Thyroid gland (tissue), 4 donors: ENCODE data around the gene NEDD9. TPM values are rescaled to one million over a fixed set of nuclear protein-coding genes. Genes with fewer than 3 reads are reported as not detected.

Experiments
- DNase-seq, 2 donors: peaks; one replicate each; pipeline ENCODE4 v3.0.0-alpha.2; 2019
- H3K27ac ChIP-seq, 3 donors: fragments of 200-600 bp; sonication (generic); 1 replicate in 2 of 3; 2 replicates in 1 of 3; pipeline ENCODE4 v1.5.1; 2016 to 2019; ENCODE audit warnings: mild to moderate bottlenecking in 1 of 3, moderate library complexity in 1 of 3
- H3K27me3 ChIP-seq: fragments of 200-600 bp; sonication (generic); one replicate; pipeline ENCODE4 v1.5.1; 2019
- H3K36me3 ChIP-seq, 2 donors: fragments of 200-600 bp; sonication (generic); one replicate each; pipeline ENCODE4 v1.5.1; 2016 to 2019
- H3K4me1 ChIP-seq, 2 donors: fragments of 200-600 bp; sonication (generic); one replicate each; pipeline ENCODE4 v1.5.1; 2017 to 2019
- H3K4me3 ChIP-seq, 3 donors: fragments of 200-600 bp; sonication (generic); replicated peaks in 1 of 3; 1 replicate in 2 of 3; 2 replicates in 1 of 3; pipeline ENCODE4 v1.5.1; 2016; ENCODE audit warnings: mild to moderate bottlenecking in 1 of 3
- H3K9me3 ChIP-seq: fragments of 200-600 bp; sonication (generic); one replicate; pipeline ENCODE4 v1.5.1; 2017
- POLR2A ChIP-seq, 2 donors: fragments of 450-650 bp; IDR thresholded peaks; one replicate each; pipeline ENCODE4 v1.6.1; 2017; ENCODE audit warnings: antibody characterized with exemption in 2 of 2, mild to moderate bottlenecking in 2 of 2, moderate library complexity in 1 of 2
- WGBS, 2 donors: methylation state at CpG; one replicate each; pipeline ENCODE4 v1.1.5; 2017; 5-methylcytosine and 5-hydroxymethylcytosine counted together
- intact Hi-C: fragments of 100-400 bp; cut with DNase I; formaldehyde crosslinking; loops from one replicate; pipeline ENCODE4 v1.15.1; 2023
- total RNA-seq, 4 donors: library from RNA; depleted of rRNA; stranded (reverse); fragments of >200 nt; gene quantifications; one replicate each; pipeline ENCODE4 v1.2.3, GENCODE V29; 2016
- TF ChIP-seq, protein P1 (sequence below), 6 experiments: fragments of 200-600 bp in 3 of 6; fragments of 450-650 bp in 3 of 6; sonication (generic) in 3 of 6; IDR thresholded peaks; one replicate each; pipeline ENCODE4 v1.5.1; 2016 to 2019; ENCODE audit warnings: antibody characterized with exemption in 6 of 6, mild to moderate bottlenecking in 2 of 6, inconsistent platforms in 1 of 6, moderate library complexity in 1 of 6

The NEDD9 gene
- total RNA-seq, 4 donors from 2014 or later = 42.1 to 78.3 (median 61.7) TPM

GRCh38 chr6:11262242-11262641, 29.8 kb upstream of the NEDD9 start:
- no peak for DNase-seq
- Histone ChIP-seq H3K9me3 (no peaks in the 10 kb centered on the region), H3K36me3 (no peaks in the 10 kb centered on the region), H3K4me3 (no peak overlapping the region), H3K4me1 (peaks cover 39 to 42% of the 10 kb centered on the region in 2 donors), H3K27ac (peak overlapping the region in 2 of 3 donors; percentile 88 to 92), H3K27me3 (no peaks in the 10 kb centered on the region)
- intact Hi-C loops = no loop called here
- TF ChIP-seq POLR2A (IDR thresholded peaks at IDR 0.05) = no peak
- TF ChIP-seq, protein P1, sequence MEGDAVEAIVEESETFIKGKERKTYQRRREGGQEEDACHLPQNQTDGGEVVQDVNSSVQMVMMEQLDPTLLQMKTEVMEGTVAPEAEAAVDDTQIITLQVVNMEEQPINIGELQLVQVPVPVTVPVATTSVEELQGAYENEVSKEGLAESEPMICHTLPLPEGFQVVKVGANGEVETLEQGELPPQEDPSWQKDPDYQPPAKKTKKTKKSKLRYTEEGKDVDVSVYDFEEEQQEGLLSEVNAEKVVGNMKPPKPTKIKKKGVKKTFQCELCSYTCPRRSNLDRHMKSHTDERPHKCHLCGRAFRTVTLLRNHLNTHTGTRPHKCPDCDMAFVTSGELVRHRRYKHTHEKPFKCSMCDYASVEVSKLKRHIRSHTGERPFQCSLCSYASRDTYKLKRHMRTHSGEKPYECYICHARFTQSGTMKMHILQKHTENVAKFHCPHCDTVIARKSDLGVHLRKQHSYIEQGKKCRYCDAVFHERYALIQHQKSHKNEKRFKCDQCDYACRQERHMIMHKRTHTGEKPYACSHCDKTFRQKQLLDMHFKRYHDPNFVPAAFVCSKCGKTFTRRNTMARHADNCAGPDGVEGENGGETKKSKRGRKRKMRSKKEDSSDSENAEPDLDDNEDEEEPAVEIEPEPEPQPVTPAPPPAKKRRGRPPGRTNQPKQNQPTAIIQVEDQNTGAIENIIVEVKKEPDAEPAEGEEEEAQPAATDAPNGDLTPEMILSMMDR (IDR thresholded peaks at IDR 0.05) = no peak
- 88 to 91% methylated on average over 4 of the region's 4 CpGs for WGBS, 2 donors

DNA sequence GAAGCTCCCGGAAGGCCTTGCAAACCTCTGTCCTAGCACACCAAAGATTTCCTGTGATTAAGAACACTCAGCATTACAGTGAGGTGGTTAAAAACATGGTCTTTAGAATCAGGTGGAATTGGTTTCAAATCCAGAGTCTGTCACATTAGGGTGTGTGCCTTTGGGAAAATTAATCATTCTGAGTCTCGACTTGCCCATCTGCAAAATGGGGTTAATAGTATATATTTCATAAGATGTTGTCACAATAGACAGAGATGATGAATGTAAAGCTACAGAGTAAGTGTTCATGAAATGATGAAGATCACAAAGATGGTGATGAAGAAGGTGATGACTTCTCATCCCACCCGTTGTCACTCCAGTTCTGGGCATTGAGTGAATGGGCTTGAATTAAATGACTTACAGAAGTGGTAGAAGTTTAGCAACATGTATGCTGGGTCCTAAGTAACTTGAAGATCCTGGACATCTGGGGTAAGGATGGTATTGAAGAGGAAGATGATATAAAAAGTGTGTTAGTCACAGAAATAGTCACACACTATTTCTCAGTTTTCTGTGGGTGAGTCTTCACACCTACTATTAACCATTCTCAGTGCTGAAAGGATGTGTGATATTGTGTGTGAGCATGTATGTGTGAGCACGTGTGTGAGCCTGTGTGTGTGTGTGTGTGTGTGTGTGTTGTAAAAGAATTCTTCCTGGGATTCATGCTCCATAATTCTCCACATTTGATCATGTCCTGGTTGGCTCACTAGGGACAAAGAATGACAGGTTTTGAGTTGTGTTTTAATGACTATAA, 28.0 kb upstream of the NEDD9 start:
- Histone ChIP-seq H3K27me3 (no peaks in the 10 kb centered on the region), H3K4me3 (no peak overlapping the region), H3K27ac (no peak overlapping the region), H3K9me3 (no peaks in the 10 kb centered on the region), H3K4me1 (peaks cover 39 to 51% of the 10 kb centered on the region in 2 donors), H3K36me3 (no peaks in the 10 kb centered on the region)
- no peak for DNase-seq
- TF ChIP-seq, protein P1 (IDR thresholded peaks at IDR 0.05) = no peak
- TF ChIP-seq POLR2A (IDR thresholded peaks at IDR 0.05) = no peak
- intact Hi-C loops = no loop called here
- 92 to 94% methylated on average over 4 of the region's 4 CpGs for WGBS, 2 donors

GRCh38 chr6:11258260-11259237, 26.1 kb upstream of the NEDD9 start:
- Histone ChIP-seq H3K9me3 (no peaks in the 10 kb centered on the region), H3K27me3 (no peaks in the 10 kb centered on the region), H3K36me3 (no peaks in the 10 kb centered on the region), H3K4me1 (peaks cover 36 to 46% of the 10 kb centered on the region in 2 donors), H3K4me3 (no peak overlapping the region), H3K27ac (peak overlapping the region; percentile 50 to 74 (median 67))
- peak in 1 of 2 donors; percentile 17 for TF ChIP-seq POLR2A (IDR thresholded peaks at IDR 0.05)
- TF ChIP-seq, protein P1 (IDR thresholded peaks at IDR 0.05) = peak in 1 of 6 experiments; percentile 13
- intact Hi-C loops = loop anchor here (10.0 kb wide), 1 partner anchor 236 kb away; no protein-coding TSS in a partner anchor
- 41 to 56% methylated on average over 2 of the region's 2 CpGs for WGBS, 2 donors
- DNase-seq = peak; percentile 62 to 64

DNA sequence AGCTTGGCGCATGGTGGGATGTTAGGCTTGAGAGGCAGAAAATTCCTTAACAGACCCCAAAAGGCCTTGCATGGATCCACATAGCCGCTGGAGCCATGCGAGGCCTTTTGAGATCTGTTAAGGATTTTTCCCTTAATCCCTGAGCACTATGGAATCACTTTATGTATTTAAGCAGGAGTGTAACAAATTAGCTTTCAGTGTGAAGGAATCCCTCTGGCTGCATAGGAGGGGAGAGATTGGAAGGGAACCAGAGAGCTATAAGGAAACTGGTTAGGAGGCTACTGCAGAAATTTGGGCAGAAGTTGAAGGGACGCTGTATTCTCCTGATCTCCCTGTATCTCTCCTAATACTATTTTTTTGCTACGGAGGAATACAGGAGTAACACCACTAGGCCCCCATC, 23.1 kb upstream of the NEDD9 start:
- H3K27ac ChIP-seq = no peak overlapping the region
- TF ChIP-seq POLR2A (IDR thresholded peaks at IDR 0.05) = no peak
- TF ChIP-seq, protein P1 (IDR thresholded peaks at IDR 0.05) = no peak
- no peaks in the 10 kb centered on the region for H3K27me3 ChIP-seq
- 94 to 98% methylated on average over 5 of the region's 5 CpGs for WGBS, 2 donors
- H3K9me3 ChIP-seq = no peaks in the 10 kb centered on the region
- intact Hi-C loops = loop anchor here (10.0 kb wide), 1 partner anchor 239 kb away; no protein-coding TSS in a partner anchor
- H3K4me1 ChIP-seq = peaks cover 39 to 56% of the 10 kb centered on the region in 2 donors
- no peaks in the 10 kb centered on the region for H3K36me3 ChIP-seq
- no peak overlapping the region for H3K4me3 ChIP-seq
- DNase-seq = no peak
